CD4-positive, CD25-positive, alpha-beta regulatory T cell (primary cell): ENCODE data around the gene OSBPL7. TPM values are rescaled to one million over a fixed set of nuclear protein-coding genes. Genes with fewer than 3 reads are reported as not detected.

ENCODE experiments used
- ATAC-seq, 2 donors: fragments of 150-1000 bp; cut with Tn5 transposase; one replicate each; pipeline ENCODE4 v1.10.0; 2021; ENCODE audit warnings: low read depth in 2 of 2, moderate number of reproducible peaks in 2 of 2, moderate library complexity in 1 of 2
- DNase-seq, 3 donors: peaks; one replicate each; pipeline versions ENCODE4 v3.0.0 to v3.0.0-alpha.2; 2012 to 2022; ENCODE audit warnings: mixed read lengths in 1 of 3
- H3K27ac ChIP-seq: one replicate; pipeline ENCODE4 v1.7.0; 2013; ENCODE audit warnings: mild to moderate bottlenecking, low read length; ENCODE audit not compliant: insufficient read depth, poor library complexity, severe bottlenecking
- H3K27me3 ChIP-seq: one replicate; pipeline ENCODE4 v1.7.0; 2013; ENCODE audit warnings: low read length; ENCODE audit not compliant: control insufficient read depth, insufficient read depth
- H3K36me3 ChIP-seq: one replicate; pipeline ENCODE4 v1.7.0; 2013; ENCODE audit warnings: mild to moderate bottlenecking, low read length, moderate library complexity; ENCODE audit not compliant: control insufficient read depth, insufficient read depth
- H3K4me1 ChIP-seq: 2 replicates; pipeline ENCODE4 v1.7.0; 2013; ENCODE audit warnings: mild to moderate bottlenecking, low read length; ENCODE audit not compliant: insufficient read depth, control insufficient read depth, poor library complexity, severe bottlenecking
- H3K4me3 ChIP-seq: one replicate; pipeline ENCODE4 v1.7.0; 2013; ENCODE audit warnings: low read depth, mild to moderate bottlenecking, low read length, moderate library complexity
- H3K9me3 ChIP-seq, 2 experiments: 1 replicate in 1 of 2; 2 replicates in 1 of 2; pipeline ENCODE4 v1.7.0; 2013; ENCODE audit warnings: low read length in 2 of 2, mild to moderate bottlenecking in 1 of 2, moderate library complexity in 1 of 2; ENCODE audit not compliant: control insufficient read depth in 2 of 2
- H3K27ac Mint-ChIP-seq, 3 donors: one replicate each; pipeline ENCODE4 v1.8.0; 2020 to 2022; ENCODE audit warnings: mild to moderate bottlenecking in 3 of 3, mixed read lengths in 3 of 3, moderate library complexity in 2 of 3
- H3K27me3 Mint-ChIP-seq: one replicate; pipeline ENCODE4 v1.8.0; 2022; ENCODE audit warnings: mild to moderate bottlenecking, mixed read lengths
- H3K36me3 Mint-ChIP-seq: one replicate; pipeline ENCODE4 v1.8.0; 2020; ENCODE audit warnings: mixed read lengths
- H3K4me1 Mint-ChIP-seq, 4 donors: one replicate each; pipeline ENCODE4 v1.8.0; 2020 to 2022; ENCODE audit warnings: mixed read lengths in 4 of 4, mild to moderate bottlenecking in 1 of 4
- H3K4me3 Mint-ChIP-seq, 4 donors: one replicate each; pipeline ENCODE4 v1.8.0; 2020 to 2022; ENCODE audit warnings: mild to moderate bottlenecking in 4 of 4, mixed read lengths in 4 of 4, moderate library complexity in 3 of 4
- H3K9me3 Mint-ChIP-seq, 7 donors: one replicate each; pipeline ENCODE4 v1.8.0; 2020 to 2022; ENCODE audit warnings: mixed read lengths in 7 of 7, mild to moderate bottlenecking in 3 of 7, moderate library complexity in 2 of 7
- polyA plus RNA-seq, 4 donors: library from polyadenylated mRNA; unstranded; fragments of 300-500 nt; fragmentation: Illumina TruSeq; gene quantifications; one replicate each; pipeline ENCODE4 v1.2.3, GENCODE V29; 2021
- total RNA-seq: library from RNA; stranded (reverse); gene quantifications from one replicate; pipeline ENCODE4 v1.2.3, GENCODE V29; 2022

Gene OSBPL7
- total and polyA plus RNA-seq, 5 donors from 2014 or later: 2.1 to 46.1 (median 3.6) TPM

- peaks cover 0 to 37% (median 16%) of the 10 kb centered on the region in 4 donors for H3K4me1 Mint-ChIP-seq
- no peak for ATAC-seq
- H3K9me3 Mint-ChIP-seq: no peaks in the 10 kb centered on the region
- Histone ChIP-seq H3K4me1 (peaks cover 32% of the 10 kb centered on the region), H3K36me3 (no peaks in the 10 kb centered on the region), H3K27ac (no peak overlapping the region), H3K27me3 (peaks cover 45% of the 10 kb centered on the region), H3K9me3 (no peaks in the 10 kb centered on the region), H3K4me3 (no peak overlapping the region)
- H3K27me3 Mint-ChIP-seq: peaks cover 64% of the 10 kb centered on the region
- H3K27ac Mint-ChIP-seq: peak overlapping the region in 1 of 3 donors; percentile 63
- no peaks in the 10 kb centered on the region for H3K36me3 Mint-ChIP-seq
- no peak for DNase-seq
- H3K4me3 Mint-ChIP-seq: no peak overlapping the region
These were observed 24.1 kb upstream of the OSBPL7 start for GRCh38 chr17:47845716-47846075.

- Mint-ChIP-seq H3K27ac (peak overlapping the region in 1 of 3 donors; percentile 20), H3K36me3 (no peaks in the 10 kb centered on the region), H3K4me1 (peaks cover 0 to 37% (median 19%) of the 10 kb centered on the region in 4 donors), H3K4me3 (peak overlapping the region in 1 of 4 donors; percentile 2), H3K27me3 (peaks cover 57% of the 10 kb centered on the region), H3K9me3 (no peaks in the 10 kb centered on the region)
- Histone ChIP-seq H3K9me3 (no peaks in the 10 kb centered on the region), H3K4me1 (peaks cover 32% of the 10 kb centered on the region), H3K27me3 (peaks cover 40% of the 10 kb centered on the region), H3K4me3 (no peak overlapping the region), H3K36me3 (no peaks in the 10 kb centered on the region), H3K27ac (no peak overlapping the region)
- ATAC-seq (no peak), DNase-seq (no peak)
These were observed 23.5 kb upstream of the OSBPL7 start for GRCh38 chr17:47844814-47845715.

- Histone ChIP-seq H3K27me3 (peaks cover 32% of the 10 kb centered on the region), H3K27ac (no peak overlapping the region), H3K36me3 (no peaks in the 10 kb centered on the region), H3K4me3 (no peak overlapping the region), H3K9me3 (no peaks in the 10 kb centered on the region), H3K4me1 (peaks cover 32% of the 10 kb centered on the region)
- Mint-ChIP-seq H3K4me1 (peaks cover 0 to 43% (median 20%) of the 10 kb centered on the region in 4 donors), H3K27ac (no peak overlapping the region), H3K36me3 (no peaks in the 10 kb centered on the region), H3K9me3 (no peaks in the 10 kb centered on the region), H3K4me3 (peak overlapping the region in 1 of 4 donors; percentile 2), H3K27me3 (peaks cover 49% of the 10 kb centered on the region)
- ATAC-seq (no peak), DNase-seq (no peak)
These were observed 22.6 kb upstream of the OSBPL7 start for GRCh38 chr17:47844227-47844626.

- peaks cover 24% of the 10 kb centered on the region for H3K27me3 ChIP-seq
- H3K27me3 Mint-ChIP-seq: peaks cover 40% of the 10 kb centered on the region
- no peak overlapping the region for H3K4me3 ChIP-seq
- H3K4me1 ChIP-seq: peaks cover 32% of the 10 kb centered on the region
- H3K9me3 ChIP-seq: no peaks in the 10 kb centered on the region
- no peak for ATAC-seq
- H3K4me1 Mint-ChIP-seq: peaks cover 0 to 41% (median 18%) of the 10 kb centered on the region in 4 donors
- no peak overlapping the region for H3K27ac ChIP-seq
- no peaks in the 10 kb centered on the region for H3K9me3 Mint-ChIP-seq
- DNase-seq: no peak
- H3K36me3 ChIP-seq: no peaks in the 10 kb centered on the region
- no peaks in the 10 kb centered on the region for H3K36me3 Mint-ChIP-seq
- no peak overlapping the region for H3K4me3 Mint-ChIP-seq
- peak overlapping the region in 2 of 3 donors; percentile 9 to 56 for H3K27ac Mint-ChIP-seq
These were observed 21.8 kb upstream of the OSBPL7 start for GRCh38 chr17:47843391-47843730.

GRCh38 chr17:47841488-47842291, 20.1 kb upstream of the OSBPL7 start:
- H3K4me3 Mint-ChIP-seq: peak overlapping the region; percentile 85 to 97 (median 94)
- no peaks in the 10 kb centered on the region for H3K9me3 Mint-ChIP-seq
- no peak for ATAC-seq
- Histone ChIP-seq H3K9me3 (no peaks in the 10 kb centered on the region), H3K4me3 (no peak overlapping the region), H3K27me3 (peaks cover 20% of the 10 kb centered on the region), H3K36me3 (peaks cover 4% of the 10 kb centered on the region), H3K4me1 (peaks cover 21% of the 10 kb centered on the region), H3K27ac (no peak overlapping the region)
- peaks cover 26% of the 10 kb centered on the region for H3K27me3 Mint-ChIP-seq
- peaks cover 0 to 38% (median 16%) of the 10 kb centered on the region in 4 donors for H3K4me1 Mint-ChIP-seq
- peak overlapping the region; percentile 47 to 86 (median 52) for H3K27ac Mint-ChIP-seq
- no peaks in the 10 kb centered on the region for H3K36me3 Mint-ChIP-seq
- DNase-seq: peak in 1 of 3 donors; percentile 45

GRCh38 chr17:47840742-47841487, 19.3 kb upstream of the OSBPL7 start, which contains the start of gene SCRN2:
Gene SCRN2 (minus strand): TSS chr17:47841273. CDS start chr17:47840843, 430 bp downstream.
- Mint-ChIP-seq H3K27ac (peak within 1 kb of the TSS; percentile 47 to 86 (median 66)), H3K27me3 (peaks cover 18% of the 10 kb centered on the region), H3K4me3 (peak within 1 kb of the TSS; percentile 85 to 97 (median 94)), H3K4me1 (peaks cover 0 to 41% (median 16%) of the 10 kb centered on the region in 4 donors), H3K36me3 (peaks cover under 1% of the 10 kb centered on the region), H3K9me3 (no peaks in the 10 kb centered on the region)
- peak; percentile 86 to 88 for ATAC-seq
- H3K27ac ChIP-seq: peak within 1 kb of the TSS; percentile 36
- peaks cover 21% of the 10 kb centered on the region for H3K4me1 ChIP-seq
- no peaks in the 10 kb centered on the region for H3K9me3 ChIP-seq
- peak; percentile 74 to 90 (median 80) for DNase-seq
- H3K36me3 ChIP-seq: peaks cover 6% of the 10 kb centered on the region
- peak within 1 kb of the TSS; percentile 63 for H3K4me3 ChIP-seq
- H3K27me3 ChIP-seq: peaks cover 16% of the 10 kb centered on the region
